Fibroblast of the conjunctiva (primary cell): ENCODE measurements around the gene PDE3A.
A peak's percentile ranks its signal among the peaks of the same experiment; 100 is the strongest.

Experiments
- DNase-seq: peaks from one replicate; pipeline ENCODE4 v3.0.0-alpha.2; 2010; ENCODE audit warnings: low read depth

Gene PDE3A

DNA sequence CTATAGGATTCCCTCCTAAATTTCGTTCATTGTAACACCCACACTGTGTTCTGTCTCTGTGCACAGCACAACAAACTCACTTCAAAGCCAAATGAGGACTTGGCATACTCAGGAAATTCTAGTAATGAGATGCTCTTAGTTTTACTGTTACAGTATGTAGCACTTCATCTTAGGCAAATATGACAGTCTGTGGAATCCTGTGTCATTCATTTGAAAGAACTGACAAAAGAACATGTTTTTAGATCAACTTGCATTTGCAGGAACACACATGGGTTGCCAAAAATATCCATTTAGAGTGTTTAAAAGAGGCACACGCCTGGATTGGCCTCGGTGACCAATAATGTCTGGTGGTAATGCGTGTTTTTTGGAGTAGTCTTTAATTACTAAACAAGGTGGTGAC lies 56.5 kb downstream of the PDE3A start:
- DNase-seq, result no peak

DNA sequence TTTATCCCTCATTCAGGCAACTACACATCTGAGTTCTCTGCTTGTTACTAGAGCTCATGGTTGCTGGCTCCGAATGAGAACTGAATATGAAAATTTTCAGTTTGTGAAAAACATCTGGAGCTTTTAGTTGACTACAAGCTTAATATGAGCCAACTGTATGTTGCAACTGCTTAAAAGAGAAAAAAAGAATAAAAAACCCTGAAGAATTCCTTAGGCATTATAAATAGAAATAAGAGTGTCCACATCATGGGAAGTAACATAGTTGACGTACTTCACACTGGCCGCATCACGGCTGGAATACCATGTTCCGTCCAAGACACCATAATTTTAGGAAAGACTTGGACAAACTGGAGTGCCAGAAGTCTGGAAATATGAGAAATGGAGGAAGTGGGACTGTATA lies 57.9 kb downstream of the PDE3A start:
- DNase-seq, result peak; percentile 49

DNA sequence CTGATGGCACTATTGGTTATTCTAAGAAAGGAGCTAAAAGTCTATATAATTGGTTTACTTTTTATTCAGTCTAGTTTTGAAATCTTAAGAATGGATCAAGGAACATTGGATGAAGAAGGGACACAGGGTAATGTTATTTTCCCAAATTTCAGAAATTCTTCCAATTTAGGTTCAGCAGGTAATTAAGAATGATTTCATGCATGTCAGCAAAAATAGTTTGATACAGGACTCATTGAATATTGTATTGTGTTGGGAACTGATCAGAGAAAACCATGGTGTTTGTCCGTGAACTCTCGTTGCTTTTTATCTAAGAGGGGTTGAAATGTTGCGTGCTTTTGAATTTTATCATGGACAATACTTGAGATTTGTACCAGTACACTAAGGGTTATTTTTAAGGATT lies 58.6 kb downstream of the PDE3A start:
- no peak for DNase-seq

DNA sequence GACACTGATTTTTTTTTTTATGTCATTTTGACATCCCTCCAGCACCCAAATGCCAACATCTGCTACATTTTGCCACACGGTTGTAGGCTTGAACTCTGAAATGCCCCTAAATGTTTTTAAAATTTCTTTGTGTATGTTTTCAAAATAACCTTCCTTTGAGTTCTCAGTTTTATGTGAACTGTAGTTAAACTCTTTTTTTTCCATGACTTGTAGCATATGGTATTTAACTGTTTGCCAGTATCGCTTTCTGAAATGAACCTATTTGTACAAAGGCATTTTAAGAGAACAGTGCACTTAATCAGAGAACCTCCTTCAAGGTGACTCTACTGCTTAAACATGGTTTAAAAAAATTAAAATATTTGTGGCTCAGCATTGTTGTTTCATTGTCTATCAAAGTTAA lies 61.5 kb downstream of the PDE3A start:
- DNase-seq, result no peak

DNA sequence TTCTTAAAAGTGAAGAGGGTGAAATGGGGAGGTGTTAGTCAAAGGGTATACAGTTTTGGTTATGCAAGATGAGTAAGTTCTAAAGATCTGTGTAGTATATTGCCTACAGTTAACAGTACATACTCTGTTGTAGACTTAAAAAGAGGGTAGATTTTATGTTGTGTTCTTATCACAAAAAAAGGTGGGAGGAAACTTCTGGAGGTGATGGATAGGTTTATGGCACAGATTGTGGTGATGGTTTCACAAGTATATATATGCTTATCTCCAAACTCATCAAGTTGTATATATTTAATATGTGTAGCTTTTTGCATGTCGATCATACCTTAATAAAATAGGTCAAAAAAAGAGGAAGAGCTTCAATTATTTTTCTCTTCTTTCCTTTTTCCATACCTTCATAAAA lies 64.0 kb downstream of the PDE3A start:
- no peak for DNase-seq

DNA sequence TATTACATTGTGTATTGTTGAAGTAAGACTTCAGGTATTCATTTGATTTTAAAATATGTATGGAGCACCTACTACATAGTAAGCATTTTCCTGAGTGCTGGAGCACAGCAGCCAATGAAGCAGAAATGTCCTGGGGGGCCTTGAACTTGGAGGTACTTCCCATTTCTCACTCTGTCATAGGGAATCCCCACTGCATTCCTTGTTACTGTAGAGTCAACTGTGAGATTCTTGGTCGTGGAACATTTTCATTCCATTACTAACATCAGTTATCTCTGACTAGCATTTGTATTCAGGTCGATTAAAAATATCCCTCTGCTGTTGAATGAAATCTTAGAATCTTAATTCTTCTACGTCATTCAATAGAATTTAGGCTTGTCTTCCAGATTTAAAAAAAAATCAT lies 66.7 kb downstream of the PDE3A start:
- DNase-seq, result no peak

DNA sequence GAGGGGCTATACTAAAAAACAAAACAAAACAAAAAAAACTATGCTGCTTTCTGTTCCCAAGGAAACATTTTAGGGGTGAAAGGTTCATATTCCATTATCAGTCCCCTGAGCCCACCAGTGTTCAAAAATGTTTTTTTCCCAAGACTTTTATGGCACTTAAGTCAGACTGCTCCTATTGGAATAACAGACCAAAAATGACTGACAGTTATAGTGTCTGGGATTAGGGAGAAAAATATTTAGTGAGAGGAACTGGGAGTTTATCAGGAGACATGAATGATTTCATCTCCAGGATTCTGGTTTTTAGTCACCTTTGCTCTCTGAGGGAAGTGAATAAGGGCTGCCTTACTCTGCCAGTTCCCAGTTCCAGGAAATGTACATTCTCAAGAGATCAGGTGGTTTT lies 68.0 kb downstream of the PDE3A start:
- DNase-seq, result no peak

DNA sequence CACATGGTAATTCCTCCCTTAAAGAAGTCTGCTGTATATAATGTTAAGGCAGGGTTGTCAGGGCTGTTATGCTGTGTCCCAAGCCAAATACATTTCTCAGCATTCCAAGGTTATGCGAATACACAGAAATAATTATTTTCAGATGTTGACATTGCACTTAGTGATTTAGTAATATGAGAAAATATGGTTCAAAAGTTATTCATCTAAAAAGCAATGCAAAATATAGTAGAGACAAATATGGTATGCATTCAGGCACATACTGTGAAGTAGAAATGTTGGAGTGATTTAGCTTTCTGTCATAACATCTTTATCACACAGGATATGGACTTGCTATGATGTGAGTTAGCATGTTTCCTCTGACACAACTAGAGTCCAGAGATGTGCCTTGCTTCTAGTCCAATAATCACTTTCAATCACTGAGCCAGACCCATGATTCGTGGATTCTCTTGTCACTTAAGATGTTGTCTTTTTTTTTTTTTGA lies 70.0 kb downstream of the PDE3A start:
- DNase-seq, result peak; percentile 76

DNA sequence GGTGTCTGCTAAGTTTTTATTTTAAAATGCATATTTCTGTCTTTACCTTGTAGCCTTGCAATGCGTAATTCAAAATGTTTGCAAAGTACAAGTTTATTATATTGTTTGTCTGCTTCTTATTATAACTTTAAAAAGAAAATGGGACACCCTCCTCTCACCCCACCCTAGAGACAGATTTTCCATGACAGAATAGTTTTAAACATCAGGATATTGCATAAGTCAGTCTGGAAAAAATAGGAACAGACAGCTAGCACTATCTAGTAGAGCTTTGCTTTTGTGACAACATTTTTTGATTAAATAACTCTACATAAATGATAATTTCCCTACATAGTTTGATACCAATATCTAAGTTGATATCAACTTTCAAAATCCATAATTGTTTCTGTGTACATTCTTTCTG lies 71.3 kb downstream of the PDE3A start:
- DNase-seq, result no peak

DNA sequence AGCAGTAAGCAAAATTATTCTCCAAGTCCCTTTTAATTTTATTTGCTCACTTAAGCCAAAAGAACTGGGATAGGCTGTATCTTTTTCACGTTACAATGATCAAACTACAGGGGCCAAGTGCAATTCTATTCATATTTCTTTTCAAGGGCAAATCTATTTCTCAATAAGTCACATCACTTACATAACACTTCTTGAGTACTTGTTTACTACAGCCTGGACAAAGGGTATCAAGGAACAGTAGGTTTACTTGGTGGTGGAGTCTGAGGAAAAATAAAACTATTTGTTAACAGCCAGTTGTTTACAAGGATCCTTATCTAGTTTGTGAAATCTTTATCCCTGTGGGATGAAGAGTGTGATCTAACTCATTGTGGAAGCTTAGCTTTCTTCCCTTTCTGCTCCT lies 72.1 kb downstream of the PDE3A start:
- DNase-seq, result no peak

DNA sequence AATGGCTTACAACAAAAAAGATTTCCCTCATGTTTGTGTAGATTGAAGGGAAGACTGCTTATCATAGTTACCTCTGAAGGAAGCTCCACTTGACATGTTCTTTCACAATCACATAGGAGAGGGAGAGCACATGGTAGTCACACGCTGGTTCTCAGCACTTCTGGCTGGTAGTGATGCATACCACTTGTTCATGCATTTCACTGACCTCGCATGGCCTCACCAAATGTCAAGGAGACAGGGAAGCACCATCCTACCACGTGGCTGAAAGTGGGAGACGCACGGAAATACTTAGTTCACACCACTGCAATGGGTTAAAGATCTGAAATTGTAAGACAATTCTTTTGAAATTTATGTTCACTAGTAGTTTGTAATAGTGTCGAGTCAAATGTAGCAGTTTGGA lies 74.0 kb downstream of the PDE3A start:
- DNase-seq, result no peak

DNA sequence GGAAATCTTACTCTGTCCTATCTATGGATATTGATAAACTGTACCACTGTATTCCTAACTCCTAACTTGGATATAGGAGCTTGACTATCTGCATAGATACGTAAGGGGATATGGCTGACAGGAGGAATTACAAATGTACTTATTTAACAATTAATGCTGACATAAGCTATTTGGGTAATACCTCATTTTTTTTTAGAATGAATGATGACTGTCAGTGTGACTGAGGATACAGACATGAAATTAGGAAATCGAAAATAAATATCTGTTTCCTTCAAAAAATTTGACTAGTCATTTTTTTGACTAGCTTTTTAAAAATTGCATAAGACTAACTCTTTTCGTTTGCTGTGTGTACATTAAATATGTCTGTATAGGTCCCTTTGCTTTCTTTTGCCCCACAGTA lies 74.9 kb downstream of the PDE3A start:
- no peak for DNase-seq

DNA sequence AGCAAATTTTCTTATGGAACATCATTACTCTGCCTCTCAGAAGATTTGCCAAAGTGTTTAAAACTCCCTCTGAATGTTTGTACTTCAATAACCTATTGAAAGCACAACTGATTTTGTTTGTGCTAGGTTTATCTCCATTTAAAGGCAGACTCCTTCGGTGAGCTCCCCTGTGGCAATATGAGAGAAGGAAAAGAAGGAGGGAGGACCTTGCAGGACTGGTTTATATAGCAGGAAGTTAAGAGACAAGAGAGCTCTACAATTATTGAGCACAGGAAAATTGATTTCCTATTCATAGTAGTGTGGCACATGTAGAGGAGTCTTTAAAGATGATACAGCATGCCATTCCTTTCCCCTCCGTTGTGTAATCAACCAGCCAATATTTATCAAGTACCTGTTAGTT lies 75.5 kb downstream of the PDE3A start:
- DNase-seq, result no peak

DNA sequence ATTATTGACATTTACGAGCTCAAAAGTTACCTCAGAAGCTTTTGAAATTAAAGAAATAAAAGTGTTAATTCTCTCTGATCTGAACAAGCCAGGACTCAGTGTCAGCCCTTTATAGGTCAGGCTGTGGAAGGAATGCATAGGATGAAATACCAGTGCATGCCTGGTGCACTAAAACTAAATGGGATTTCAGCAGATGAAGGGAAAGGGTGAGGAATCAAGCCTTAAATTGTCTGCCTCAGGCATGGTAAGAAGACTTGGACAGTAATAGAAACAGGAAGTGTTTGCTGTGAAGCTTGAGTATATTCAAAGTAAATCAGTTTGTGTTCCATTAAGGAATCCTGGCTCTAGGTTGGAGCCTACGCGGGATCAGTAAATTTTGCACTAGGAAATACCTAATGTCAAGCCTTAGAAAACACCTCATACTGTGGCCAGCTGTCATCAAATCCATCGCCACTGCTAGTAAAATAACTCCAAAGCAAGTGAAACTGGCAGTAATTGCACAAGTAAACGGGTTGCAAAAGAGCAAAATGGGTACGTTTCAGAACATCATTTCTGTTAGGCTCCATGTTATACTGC lies 76.3 kb downstream of the PDE3A start:
- DNase-seq, result no peak

DNA sequence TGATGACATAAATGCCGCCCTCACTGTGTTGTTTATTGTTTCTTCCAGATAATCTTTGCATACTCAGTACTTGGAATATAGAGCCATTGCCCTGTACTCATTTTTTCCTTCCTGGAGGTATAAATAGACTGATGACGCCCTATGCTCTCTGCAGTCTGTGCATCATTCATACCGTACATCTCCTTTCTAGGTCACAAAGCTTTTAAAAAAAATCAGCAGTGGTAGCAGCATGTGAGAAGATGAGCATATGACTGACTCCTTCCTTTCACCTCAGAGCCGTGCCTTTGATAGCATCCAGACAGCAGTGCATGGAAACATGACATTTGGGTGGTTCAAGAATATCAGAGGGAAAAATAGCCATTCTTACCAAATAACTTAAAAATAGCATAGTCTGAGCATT lies 77.3 kb downstream of the PDE3A start:
- no peak for DNase-seq

DNA sequence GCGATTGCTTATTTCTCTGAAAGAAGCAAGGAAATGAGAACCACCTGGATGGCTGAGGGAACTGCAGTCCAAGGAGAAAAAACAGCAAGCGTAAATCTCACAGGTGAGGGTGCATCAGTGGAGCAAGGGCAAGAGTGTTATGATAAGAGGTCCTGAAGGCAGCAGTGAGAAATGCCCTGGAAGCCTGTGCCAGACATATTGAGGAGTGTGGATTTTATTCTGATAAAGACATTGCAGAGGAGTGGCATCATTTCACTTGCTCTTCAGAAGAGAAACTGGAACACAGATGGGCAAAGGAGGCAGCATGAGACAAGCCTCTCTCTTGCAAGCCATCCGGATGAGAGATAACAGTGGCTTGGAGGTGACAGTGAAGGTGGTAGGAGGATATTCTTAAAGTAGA lies 78.5 kb downstream of the PDE3A start:
- no peak for DNase-seq

DNA sequence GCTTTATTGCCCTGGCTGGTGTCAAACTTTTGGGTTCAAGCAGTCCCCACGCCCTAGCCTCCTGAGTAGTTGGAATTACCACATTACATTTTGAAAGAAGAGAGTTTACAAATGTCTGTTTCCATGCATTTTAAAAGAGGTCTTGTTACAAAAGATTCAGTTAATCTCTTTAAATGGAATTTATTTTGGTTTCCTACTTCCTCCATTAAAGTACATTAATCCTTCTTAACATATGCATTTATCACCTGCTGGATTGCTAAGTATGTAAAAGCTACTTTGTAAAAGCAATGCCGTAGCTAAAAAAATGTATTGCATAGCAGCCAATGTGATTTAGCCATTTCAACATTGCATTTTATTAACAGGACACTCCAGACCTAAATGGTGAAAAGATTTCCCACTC lies 80.4 kb downstream of the PDE3A start:
- DNase-seq, result no peak

DNA sequence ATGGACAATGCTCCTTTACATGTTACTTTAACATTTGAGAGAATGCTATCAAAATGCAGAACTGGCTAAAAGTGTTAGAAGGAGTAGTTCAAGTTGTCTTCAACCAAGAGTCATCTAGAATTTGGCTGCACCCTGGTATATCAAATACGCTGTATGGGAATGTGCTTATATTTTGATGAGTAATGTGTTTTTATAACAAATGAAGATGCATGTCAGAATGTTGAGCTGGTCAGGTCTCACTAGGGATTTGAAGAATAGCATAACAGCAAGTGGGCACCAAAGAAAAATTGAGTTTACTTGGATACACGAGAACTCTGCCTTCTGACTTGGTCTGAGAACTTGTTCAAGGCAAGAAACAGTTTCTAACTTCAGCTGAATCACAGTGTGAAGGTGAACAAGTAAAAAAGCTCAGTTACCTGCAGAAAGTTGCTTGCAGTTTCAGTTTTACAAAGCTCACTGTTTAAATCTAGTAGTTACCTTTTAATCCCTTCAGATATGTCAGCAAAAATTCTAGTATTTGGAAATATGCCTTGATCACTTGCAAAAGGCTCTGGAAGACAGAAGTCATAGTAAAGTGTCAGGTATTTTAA lies 82.3 kb downstream of the PDE3A start:
- DNase-seq, result peak; percentile 36

DNA sequence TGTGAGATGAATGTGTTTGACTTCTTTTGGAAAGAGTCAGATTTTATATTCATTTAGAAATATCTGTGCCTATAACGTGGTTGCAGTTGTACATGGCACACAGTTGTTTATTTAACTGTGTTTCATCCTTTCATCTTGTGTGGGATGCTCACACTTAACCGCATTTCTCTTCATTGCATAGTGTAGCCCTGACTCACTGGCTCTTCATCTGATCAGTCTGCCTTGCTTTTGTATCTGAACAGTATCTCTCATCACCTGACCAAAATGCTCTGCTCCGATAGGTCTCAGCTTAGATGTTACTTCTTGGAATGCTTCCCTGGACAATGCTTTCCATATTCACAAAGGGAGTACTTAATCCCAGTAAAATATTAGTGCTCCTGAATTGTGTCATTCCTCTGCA lies 83.4 kb downstream of the PDE3A start:
- peak; percentile 67 for DNase-seq

DNA sequence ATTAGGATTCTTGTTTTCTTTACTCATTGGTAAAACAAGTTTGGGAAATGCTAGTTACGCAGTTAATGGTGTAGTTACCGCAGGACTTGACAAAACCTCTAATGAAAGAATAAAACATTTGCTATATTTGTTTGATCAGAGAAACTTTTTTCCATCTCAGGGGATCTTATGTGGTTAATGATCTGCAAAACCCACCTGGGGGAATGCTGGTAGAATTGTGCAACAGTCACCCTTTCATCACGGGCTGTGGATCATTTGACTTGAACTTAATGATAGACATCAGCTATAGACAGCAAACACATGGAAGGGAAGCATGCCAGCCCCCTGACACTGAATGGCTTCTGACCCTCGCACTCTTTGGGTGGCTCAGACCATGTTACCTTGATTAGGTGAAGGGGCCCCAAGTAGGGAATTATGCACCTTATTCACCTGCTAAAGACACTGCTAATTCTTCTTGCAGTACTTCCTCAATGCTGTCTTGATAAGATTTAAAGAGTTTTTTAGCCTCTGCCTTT lies 84.2 kb downstream of the PDE3A start:
- DNase-seq, result no peak

DNA sequence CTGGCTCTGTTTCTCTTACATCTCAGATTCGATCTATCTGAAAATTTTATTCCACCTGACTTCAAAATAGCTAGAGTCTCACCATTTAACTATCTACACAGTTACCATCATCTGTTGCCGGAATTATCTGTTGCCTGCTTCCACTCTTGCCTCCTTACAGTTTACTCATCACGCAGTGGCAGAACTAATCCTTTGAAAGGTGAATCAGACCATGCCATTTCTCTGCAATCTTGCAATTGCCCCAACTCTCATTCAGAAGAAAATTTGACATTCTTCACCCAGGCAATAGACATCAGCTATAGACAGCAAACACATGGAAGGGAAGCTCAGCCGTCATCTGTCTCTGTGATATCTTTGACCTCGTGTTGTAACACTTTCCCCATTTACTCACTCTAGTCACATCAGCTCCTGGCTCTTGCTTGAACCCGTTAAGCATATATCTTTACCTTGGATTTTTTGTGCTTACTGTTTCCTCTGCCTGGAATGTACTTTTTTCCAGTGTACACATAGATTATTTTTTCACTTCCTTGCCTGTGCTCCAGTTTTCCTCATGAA lies 85.5 kb downstream of the PDE3A start:
- no peak for DNase-seq

DNA sequence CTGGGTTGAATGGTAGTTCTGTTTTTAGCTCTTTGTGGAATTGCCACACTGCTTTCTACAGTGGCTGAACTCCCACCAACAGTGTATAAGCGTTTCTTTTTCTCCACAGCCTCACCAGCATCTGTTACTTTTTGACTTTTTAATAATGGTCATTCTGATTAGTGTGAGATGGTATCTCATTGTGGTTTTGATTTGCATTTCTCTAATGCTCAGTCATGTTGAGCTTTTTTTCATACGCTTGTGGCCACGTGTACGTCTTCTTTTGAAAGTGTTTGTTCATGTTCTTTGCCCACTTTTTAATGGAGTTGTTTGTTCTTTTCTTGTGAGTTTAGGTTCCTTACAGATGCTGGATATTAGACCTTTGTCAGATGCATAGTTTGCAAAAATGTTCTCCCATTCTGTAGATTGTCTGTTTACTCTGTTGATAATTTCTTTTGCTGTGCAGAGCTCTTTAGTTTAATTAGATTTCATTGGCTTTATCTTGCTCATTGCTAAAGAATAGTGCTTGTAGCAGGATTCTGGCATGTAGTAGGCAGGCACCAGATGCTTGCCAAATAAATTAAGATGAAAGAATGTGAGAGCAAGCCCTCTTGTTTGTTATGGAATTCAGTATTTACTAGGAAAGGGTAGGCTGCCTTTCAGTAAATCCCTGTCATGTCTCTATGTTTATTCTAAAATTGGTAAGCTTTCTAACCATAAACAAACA lies 86.8 kb downstream of the PDE3A start:
- no peak for DNase-seq

DNA sequence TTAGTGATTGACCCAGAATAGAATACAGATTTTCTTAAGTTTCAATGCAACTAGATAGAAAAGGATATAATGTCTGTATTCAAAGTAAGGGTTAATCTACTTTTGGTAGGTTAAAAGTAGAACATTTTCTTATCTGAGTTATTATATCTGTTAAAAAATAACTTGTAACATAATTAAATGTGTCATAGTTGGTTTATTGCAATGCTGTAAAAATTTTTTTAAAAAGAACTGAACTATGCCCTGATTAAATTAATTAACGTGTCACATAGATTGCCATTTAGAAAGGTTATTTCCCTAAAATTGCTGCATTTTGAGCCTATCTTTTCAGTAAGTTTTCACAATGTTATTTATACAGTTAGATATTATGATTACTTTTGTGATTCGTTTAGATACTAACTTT lies 89.2 kb downstream of the PDE3A start:
- no peak for DNase-seq
